ENCODE data around the gene MDM4.

DNA sequence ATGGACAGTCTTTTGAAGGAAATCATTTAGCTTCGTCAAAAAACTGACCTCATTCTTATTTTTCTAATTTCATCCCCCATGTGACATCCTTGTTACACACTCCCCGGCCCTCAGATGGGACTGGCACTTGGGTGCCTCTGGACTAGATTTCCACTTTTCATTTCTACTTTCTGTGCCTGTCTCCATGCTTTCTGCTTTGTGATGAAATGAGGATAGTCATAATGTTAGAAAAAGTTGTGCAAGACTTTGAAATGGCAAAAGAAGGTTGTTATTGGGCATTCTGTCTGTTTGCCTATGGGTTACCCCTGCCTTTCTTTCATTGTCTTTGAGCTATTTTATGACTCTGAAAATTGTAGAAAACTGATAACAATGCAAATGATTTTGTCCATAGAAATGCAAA lies 54.9 kb downstream of the MDM4 start:
- TF ChIP-seq, protein P1, sequence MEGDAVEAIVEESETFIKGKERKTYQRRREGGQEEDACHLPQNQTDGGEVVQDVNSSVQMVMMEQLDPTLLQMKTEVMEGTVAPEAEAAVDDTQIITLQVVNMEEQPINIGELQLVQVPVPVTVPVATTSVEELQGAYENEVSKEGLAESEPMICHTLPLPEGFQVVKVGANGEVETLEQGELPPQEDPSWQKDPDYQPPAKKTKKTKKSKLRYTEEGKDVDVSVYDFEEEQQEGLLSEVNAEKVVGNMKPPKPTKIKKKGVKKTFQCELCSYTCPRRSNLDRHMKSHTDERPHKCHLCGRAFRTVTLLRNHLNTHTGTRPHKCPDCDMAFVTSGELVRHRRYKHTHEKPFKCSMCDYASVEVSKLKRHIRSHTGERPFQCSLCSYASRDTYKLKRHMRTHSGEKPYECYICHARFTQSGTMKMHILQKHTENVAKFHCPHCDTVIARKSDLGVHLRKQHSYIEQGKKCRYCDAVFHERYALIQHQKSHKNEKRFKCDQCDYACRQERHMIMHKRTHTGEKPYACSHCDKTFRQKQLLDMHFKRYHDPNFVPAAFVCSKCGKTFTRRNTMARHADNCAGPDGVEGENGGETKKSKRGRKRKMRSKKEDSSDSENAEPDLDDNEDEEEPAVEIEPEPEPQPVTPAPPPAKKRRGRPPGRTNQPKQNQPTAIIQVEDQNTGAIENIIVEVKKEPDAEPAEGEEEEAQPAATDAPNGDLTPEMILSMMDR (IDR thresholded peaks at IDR 0.05; ENCODE audit: low read length): no peak
- TF ChIP-seq EZH2 (optimal IDR thresholded peaks at IDR 0.05; ENCODE audit: low read depth, low read length) (no peak), EZH2phosphoT487 (IDR thresholded peaks at IDR 0.05; ENCODE audit: low read length) (no peak)
